Neural cell (in vitro differentiated cells): ENCODE measurements around the gene SUMO3.

Experiments used
- EP300 ChIP-seq: fragments of 450-650 bp; conservative IDR thresholded peaks from 2 replicates; pipeline ENCODE4 v1.6.1; 2014; ENCODE audit warnings: antibody characterized with exemption, mild to moderate bottlenecking, moderate library complexity; ENCODE audit not compliant: poor library complexity, severe bottlenecking
- EZH2 ChIP-seq: fragments of 200-600, 300-800 bp; shearing (Covaris generic), sonication (generic); IDR thresholded peaks from 2 replicates; pipeline ENCODE4 v1.6.1; 2014; ENCODE audit warnings: antibody characterized with exemption, low read length, borderline replicate concordance, mild to moderate bottlenecking; ENCODE audit not compliant: insufficient read depth, poor library complexity, severe bottlenecking
- MXI1 ChIP-seq: fragments of 450-650 bp; conservative IDR thresholded peaks from 2 replicates; pipeline ENCODE4 v1.6.1; 2014; ENCODE audit warnings: antibody characterized with exemption, mild to moderate bottlenecking; ENCODE audit not compliant: poor library complexity, severe bottlenecking
- POLR2AphosphoS5 ChIP-seq: IDR thresholded peaks from 2 replicates; pipeline ENCODE4 v1.6.1; 2012
- RAD21 ChIP-seq: fragments of 450-650 bp; conservative IDR thresholded peaks from 2 replicates; pipeline ENCODE4 v1.6.1; 2014; ENCODE audit warnings: antibody characterized with exemption, mild to moderate bottlenecking, moderate library complexity
- SMC3 ChIP-seq: fragments of 450-650 bp; conservative IDR thresholded peaks from 2 replicates; pipeline ENCODE4 v1.6.1; 2014; ENCODE audit warnings: antibody characterized with exemption, mild to moderate bottlenecking, moderate library complexity; ENCODE audit not compliant: poor library complexity
- TAF1 ChIP-seq: IDR thresholded peaks from 2 replicates; pipeline ENCODE4 v1.6.1; 2012; ENCODE audit warnings: low read depth
- TF ChIP-seq, protein P1 (sequence below): fragments of 450-650 bp; IDR thresholded peaks from 2 replicates; pipeline ENCODE4 v1.5.1; 2014; ENCODE audit warnings: antibody characterized with exemption, mild to moderate bottlenecking, moderate library complexity; ENCODE audit not compliant: poor library complexity, severe bottlenecking
- TF ChIP-seq, protein P2 (sequence below): IDR thresholded peaks from 2 replicates; pipeline ENCODE4 v1.6.1; 2012; ENCODE audit warnings: borderline replicate concordance

DNA sequence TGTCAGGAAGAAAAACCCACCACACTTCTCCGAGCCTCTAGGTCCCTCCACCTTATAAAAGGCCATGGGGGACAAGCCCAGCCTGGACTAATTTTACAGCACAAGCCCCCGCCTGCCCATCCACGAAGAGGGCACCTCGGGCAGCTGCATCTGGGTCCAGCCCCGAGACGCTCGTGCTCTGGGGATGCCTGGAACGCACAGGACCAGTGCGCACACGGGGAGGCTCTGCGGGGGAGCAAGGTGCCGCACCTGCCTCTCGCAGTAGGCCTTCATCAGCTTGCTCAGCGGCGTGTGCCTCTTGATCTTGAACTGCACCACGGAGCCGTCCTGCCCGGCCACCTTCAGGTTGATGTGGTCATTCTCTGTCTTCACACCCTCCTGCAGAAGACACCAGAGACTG lies 4.1 kb downstream of the SUMO3 start:
- TF ChIP-seq, protein P1, sequence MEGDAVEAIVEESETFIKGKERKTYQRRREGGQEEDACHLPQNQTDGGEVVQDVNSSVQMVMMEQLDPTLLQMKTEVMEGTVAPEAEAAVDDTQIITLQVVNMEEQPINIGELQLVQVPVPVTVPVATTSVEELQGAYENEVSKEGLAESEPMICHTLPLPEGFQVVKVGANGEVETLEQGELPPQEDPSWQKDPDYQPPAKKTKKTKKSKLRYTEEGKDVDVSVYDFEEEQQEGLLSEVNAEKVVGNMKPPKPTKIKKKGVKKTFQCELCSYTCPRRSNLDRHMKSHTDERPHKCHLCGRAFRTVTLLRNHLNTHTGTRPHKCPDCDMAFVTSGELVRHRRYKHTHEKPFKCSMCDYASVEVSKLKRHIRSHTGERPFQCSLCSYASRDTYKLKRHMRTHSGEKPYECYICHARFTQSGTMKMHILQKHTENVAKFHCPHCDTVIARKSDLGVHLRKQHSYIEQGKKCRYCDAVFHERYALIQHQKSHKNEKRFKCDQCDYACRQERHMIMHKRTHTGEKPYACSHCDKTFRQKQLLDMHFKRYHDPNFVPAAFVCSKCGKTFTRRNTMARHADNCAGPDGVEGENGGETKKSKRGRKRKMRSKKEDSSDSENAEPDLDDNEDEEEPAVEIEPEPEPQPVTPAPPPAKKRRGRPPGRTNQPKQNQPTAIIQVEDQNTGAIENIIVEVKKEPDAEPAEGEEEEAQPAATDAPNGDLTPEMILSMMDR = no peak
- TF ChIP-seq POLR2AphosphoS5 (no peak), EP300 (no peak), TAF1 (no peak), EZH2 (no peak), SMC3 (no peak), MXI1 (no peak), RAD21 (no peak)
- TF ChIP-seq, protein P2, sequence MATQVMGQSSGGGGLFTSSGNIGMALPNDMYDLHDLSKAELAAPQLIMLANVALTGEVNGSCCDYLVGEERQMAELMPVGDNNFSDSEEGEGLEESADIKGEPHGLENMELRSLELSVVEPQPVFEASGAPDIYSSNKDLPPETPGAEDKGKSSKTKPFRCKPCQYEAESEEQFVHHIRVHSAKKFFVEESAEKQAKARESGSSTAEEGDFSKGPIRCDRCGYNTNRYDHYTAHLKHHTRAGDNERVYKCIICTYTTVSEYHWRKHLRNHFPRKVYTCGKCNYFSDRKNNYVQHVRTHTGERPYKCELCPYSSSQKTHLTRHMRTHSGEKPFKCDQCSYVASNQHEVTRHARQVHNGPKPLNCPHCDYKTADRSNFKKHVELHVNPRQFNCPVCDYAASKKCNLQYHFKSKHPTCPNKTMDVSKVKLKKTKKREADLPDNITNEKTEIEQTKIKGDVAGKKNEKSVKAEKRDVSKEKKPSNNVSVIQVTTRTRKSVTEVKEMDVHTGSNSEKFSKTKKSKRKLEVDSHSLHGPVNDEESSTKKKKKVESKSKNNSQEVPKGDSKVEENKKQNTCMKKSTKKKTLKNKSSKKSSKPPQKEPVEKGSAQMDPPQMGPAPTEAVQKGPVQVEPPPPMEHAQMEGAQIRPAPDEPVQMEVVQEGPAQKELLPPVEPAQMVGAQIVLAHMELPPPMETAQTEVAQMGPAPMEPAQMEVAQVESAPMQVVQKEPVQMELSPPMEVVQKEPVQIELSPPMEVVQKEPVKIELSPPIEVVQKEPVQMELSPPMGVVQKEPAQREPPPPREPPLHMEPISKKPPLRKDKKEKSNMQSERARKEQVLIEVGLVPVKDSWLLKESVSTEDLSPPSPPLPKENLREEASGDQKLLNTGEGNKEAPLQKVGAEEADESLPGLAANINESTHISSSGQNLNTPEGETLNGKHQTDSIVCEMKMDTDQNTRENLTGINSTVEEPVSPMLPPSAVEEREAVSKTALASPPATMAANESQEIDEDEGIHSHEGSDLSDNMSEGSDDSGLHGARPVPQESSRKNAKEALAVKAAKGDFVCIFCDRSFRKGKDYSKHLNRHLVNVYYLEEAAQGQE = no peak
